ENCODE results near the gene FGFRL1.

DNA sequence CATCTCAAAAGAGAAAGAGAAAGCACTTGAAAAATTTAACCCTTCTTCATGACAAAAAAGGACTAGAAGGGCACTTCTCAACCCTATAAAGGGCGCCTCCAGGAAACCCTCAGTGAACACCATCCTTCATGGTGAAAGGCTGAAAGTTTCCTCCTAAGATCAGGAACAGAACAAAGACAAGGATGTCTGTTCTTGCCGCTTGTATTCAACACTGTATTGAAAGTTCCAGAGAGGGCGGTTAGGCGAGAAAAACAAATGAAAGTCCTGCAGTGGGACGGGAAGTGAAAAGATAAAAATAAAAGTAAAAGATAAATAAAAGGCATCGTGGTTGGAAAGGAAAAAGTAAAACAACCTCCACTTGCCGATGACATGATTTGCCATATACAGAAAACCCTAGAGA is 51.0 kb downstream of the FGFRL1 start:
- TF ChIP-seq EZH2 (IDR thresholded peaks at IDR 0.05; ENCODE audit: borderline replicate concordance, low read depth, low read length, poor library complexity, severe bottlenecking): no peak
- TF ChIP-seq, protein P1, sequence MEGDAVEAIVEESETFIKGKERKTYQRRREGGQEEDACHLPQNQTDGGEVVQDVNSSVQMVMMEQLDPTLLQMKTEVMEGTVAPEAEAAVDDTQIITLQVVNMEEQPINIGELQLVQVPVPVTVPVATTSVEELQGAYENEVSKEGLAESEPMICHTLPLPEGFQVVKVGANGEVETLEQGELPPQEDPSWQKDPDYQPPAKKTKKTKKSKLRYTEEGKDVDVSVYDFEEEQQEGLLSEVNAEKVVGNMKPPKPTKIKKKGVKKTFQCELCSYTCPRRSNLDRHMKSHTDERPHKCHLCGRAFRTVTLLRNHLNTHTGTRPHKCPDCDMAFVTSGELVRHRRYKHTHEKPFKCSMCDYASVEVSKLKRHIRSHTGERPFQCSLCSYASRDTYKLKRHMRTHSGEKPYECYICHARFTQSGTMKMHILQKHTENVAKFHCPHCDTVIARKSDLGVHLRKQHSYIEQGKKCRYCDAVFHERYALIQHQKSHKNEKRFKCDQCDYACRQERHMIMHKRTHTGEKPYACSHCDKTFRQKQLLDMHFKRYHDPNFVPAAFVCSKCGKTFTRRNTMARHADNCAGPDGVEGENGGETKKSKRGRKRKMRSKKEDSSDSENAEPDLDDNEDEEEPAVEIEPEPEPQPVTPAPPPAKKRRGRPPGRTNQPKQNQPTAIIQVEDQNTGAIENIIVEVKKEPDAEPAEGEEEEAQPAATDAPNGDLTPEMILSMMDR (conservative IDR thresholded peaks at IDR 0.05; ENCODE audit: low read depth, low read length): no peak
